OCI-LY1 (cell line): ENCODE data around the gene TRPM3.

Experiments used
- CTCF ChIP-seq: fragments of 200-600 bp; sonication (generic), shearing (Covaris generic); IDR thresholded peaks from 2 replicates; pipeline ENCODE4 v1.5.1; 2017; ENCODE audit warnings: mild to moderate bottlenecking, antibody characterized with exemption, low read length, moderate library complexity, mixed read lengths
- EZH2 ChIP-seq: fragments of 200-600 bp; sonication (generic), shearing (Covaris generic); IDR thresholded peaks from 2 replicates; pipeline ENCODE4 v1.8.0; 2017; ENCODE audit warnings: borderline replicate concordance, mixed run types, mild to moderate bottlenecking, antibody characterized with exemption, low read length, moderate library complexity, mixed read lengths

GRCh38 chr9:70995511-70995910 lies 125.9 kb downstream of the TRPM3 start:
- TF ChIP-seq CTCF, result no peak
- no peak for TF ChIP-seq EZH2
